Middle frontal gyrus (tissue), 1 donor: ENCODE data around the gene ANTKMT.
"Not testable (repeated sequence)": the region's sequence is repeated elsewhere in the genome, so short reads cannot be mapped to it uniquely, and the experiment has no call there.

Experiments
- DNase-seq: peaks from one replicate; pipeline ENCODE4 v3.0.0-alpha.2; 2015; ENCODE audit warnings: low spot score; ENCODE audit errors: extremely low spot score

The ANTKMT gene

GRCh38 chr16:741986-742629 is 21.2 kb downstream of the ANTKMT start:
- no peak for DNase-seq

- not testable (repeated sequence) for DNase-seq
Observed at GRCh38 chr16:742894-743293, 21.9 kb downstream of the ANTKMT start.

GRCh38 chr16:743794-744500 is 23.0 kb downstream of the ANTKMT start:
- no peak for DNase-seq

GRCh38 chr16:745739-746138 is 24.8 kb downstream of the ANTKMT start:
- no peak for DNase-seq

- DNase-seq, result no peak
Observed at GRCh38 chr16:746637-747036, 25.7 kb downstream of the ANTKMT start.

GRCh38 chr16:747978-748746 is 27.2 kb downstream of the ANTKMT start:
- DNase-seq, result no peak

- DNase-seq, result no peak
Observed at GRCh38 chr16:749010-749409, 28.1 kb downstream of the ANTKMT start.

GRCh38 chr16:750485-750884 is 29.5 kb downstream of the ANTKMT start:
- no peak for DNase-seq

GRCh38 chr16:751152-752006 is 30.4 kb downstream of the ANTKMT start:
- DNase-seq, result no peak

GRCh38 chr16:752007-752312 is 31.0 kb downstream of the ANTKMT start:
- DNase-seq, result no peak

- DNase-seq, result not testable (repeated sequence)
Observed at GRCh38 chr16:754121-754607, 33.2 kb downstream of the ANTKMT start.

GRCh38 chr16:754656-755055 is 33.7 kb downstream of the ANTKMT start:
- DNase-seq, result no peak

- no peak for DNase-seq
Observed at GRCh38 chr16:756428-756827, 35.5 kb downstream of the ANTKMT start.

- no peak for DNase-seq
Observed at GRCh38 chr16:759110-759910, 38.4 kb downstream of the ANTKMT start.

GRCh38 chr16:760065-760464 is 39.1 kb downstream of the ANTKMT start:
- DNase-seq, result no peak

- no peak for DNase-seq
Observed at GRCh38 chr16:760545-761343, 39.8 kb downstream of the ANTKMT start, which contains the start of gene MSLN. Gene MSLN, plus strand, starts transcription at chr16:760734. Its CDS starts 1,947 bp downstream, at chr16:762681.

- DNase-seq, result no peak
Observed at GRCh38 chr16:761625-762513, 40.9 kb downstream of the ANTKMT start.

GRCh38 chr16:762595-763268 is 41.8 kb downstream of the ANTKMT start:
- DNase-seq, result no peak
